ENCODE results near the gene HIGD1C.
"Not testable (repeated sequence)": the region's sequence is repeated elsewhere in the genome, so short reads cannot be mapped to it uniquely, and the experiment has no call there.

The HIGD1C gene

GRCh38 chr12:50934371-50934851 lies 17.9 kb upstream of the HIGD1C start:
- peak; percentile 19 to 24 for DNase-seq

- peak; percentile 37 to 42 for DNase-seq
Measured at GRCh38 chr12:50934981-50935807, 17.1 kb upstream of the HIGD1C start.

- DNase-seq, result no peak
Measured at GRCh38 chr12:50936821-50937530, 15.4 kb upstream of the HIGD1C start.

DNA sequence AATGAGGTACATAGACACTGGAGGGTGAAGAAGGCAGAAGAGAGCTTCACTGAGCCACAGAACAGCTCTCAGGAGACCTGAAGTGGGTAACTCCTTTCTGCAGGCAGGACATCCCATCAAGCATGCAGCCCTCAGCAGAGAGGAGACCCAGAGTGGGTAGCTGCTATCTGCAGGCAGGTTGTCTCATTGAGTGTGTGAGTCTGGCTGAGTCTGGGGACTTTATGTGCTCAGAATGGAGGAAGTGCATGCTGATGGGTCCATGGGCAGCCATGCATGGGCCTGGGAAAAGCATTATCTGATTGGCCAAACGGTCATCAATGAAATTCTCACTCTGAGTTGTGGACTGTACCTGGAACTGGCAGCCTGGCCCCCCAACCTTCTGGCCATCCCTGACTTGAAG lies 14.7 kb upstream of the HIGD1C start:
- DNase-seq, result no peak

DNA sequence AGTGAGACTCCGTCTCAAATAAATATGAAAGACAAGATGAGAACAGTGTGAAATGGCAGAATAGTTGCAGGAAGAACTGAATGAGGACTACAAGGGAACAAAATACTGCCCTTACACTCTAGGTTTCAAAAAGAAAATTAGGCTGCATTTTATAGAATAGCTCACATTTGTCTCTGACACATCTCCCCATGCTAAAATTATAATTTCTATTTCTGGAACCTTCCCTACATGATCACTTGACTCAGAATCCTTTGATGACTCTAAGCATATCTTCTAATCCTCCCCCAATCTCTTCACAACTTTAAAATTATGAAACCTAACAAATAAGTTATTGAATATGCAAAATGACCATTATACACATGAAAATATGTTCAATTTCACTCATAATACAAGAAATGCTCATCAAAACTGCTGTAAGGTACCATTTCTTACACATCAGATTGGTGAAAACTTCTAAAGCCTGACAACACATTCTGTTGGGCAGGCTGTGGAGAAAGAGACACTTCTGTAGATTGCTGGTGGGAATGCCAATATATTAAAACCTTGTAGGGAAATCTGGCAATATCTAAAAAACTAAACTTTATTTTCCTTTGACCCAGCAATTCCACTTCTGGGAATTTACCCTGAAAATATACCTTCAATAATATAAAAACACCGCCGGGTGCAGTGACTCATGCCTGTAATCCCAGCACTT lies 4.3 kb upstream of the HIGD1C start:
- DNase-seq, result no peak

DNA sequence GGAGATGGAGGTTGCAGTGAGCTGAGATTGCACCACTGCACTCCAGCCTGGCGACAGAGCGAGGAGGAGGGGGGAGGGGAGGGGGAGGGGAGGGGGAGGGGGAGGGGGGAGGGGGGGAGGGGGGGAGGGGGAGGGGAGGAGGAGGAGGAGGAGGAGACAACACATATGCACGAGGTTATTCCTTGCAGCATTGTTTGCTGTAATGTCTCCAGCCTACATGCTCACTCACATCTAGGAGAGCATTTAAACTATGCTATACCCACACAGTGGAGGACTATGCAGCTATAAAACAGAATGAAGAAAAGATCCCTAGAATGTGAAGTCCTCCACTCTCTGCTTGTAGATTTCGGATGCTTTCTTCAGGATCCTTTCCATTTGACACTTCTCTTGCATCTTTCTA lies 3.5 kb upstream of the HIGD1C start:
- DNase-seq, result no peak

DNA sequence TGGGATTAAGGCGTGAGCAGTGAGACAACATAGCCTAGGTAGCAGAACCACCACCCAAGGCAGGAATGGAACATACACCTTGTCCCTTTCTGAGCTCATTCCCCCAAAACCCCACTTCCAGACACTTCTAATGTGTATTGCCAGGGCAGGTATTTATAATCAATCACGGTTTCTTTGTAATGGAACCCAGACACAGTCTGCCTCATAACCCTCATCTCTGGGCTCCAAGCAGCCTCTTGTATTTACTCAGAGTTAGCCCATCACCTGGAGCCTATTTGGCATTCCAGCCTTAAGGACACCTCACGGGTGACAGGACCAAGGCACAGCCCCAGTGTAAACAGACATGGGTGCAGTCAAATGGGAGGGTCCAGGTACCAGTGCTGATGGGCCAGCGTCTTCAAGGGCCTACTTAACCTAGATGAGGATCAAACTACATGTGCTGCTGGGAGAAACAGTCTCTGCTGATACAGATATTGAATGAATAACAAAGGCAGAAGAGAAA lies 2.5 kb upstream of the HIGD1C start:
- no peak for DNase-seq

DNA sequence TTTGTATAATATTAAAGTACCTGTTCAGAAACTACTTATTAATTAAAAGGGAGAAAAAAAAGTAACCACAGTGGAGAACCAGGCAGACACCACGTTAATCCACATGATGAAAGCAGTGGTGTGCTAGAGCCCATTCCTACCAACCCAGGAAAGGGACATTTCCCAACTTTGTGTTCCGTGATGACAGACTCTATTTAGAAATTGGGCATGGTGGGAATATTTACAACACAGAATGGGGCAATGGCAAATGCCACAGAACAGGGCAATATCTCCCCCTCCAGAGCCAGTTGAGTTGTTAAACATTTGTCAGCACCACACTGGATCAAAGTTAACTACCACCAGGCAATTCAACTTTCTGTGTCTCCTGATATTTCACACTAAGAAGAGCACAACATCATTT lies 1.2 kb upstream of the HIGD1C start:
- no peak for DNase-seq

DNA sequence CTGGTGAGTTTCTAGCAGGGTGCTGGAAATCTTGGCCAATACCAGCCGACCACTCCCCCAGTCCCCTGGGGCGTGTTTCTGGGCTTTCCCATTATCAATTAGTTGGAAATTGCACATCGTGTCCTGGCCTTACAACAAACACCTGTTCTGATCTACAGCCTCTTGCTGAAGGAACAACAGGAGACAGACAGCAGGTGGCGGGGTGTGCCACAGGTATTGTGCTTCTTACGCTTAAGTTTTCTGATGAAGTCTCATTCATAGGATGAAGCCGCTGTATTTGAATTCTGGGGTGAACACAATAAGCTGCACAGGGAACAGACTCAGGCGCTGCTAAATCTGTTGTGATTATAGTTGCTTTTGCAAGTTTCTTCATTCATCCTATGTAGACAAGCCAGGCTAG lies 703 bp downstream of the HIGD1C start:
- no peak for DNase-seq

DNA sequence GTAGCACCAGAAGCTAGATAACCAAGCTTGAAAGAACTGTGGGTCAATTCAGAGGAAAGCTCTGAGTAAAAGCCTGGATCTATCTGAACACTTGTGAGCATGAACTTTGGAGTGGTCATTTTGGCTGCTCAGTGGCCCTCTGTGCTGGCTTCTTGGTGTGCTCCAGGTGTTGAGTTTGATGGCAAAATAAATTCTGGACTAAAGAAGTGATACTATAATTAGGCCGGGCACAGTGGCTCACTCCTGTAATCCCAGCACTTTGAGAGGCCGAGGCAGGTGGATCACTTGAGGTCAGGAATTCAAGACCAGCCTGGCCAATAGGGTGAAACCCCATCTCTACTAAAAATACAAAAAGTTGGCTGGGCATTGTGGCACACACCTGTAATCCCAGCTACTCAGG lies 2.4 kb downstream of the HIGD1C start:
- DNase-seq, result not testable (repeated sequence)

- no peak for DNase-seq
Measured at GRCh38 chr12:50955288-50955687, 2.9 kb downstream of the HIGD1C start.

DNA sequence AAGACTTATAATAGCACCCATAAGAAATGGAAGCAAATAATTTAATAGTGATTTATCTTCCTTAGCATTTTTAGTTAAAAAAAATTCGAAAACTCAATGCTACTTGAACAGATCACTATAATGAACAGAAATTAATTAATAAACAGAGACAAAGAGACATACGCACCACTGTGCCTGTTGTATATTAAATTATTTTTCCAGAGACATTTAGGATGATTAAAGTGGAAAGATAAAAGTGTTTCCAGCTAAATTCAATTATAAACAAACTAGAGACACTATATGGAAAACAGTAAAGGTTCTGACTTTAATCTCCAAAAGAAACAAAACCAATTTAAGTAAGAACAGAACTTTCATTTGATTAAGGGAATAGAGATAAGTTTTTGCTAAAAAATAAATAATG lies 3.4 kb downstream of the HIGD1C start:
- DNase-seq, result no peak

GRCh38 chr12:50960130-50960529 lies 7.8 kb downstream of the HIGD1C start:
- DNase-seq, result no peak

GRCh38 chr12:50961708-50962107 lies 9.4 kb downstream of the HIGD1C start:
- DNase-seq, result no peak

GRCh38 chr12:50964432-50964831 lies 12.1 kb downstream of the HIGD1C start:
- DNase-seq, result no peak

GRCh38 chr12:50971946-50972345 lies 19.6 kb downstream of the HIGD1C start:
- no peak for DNase-seq

- DNase-seq, result no peak
Measured at GRCh38 chr12:50979369-50980052, 27.2 kb downstream of the HIGD1C start.

GRCh38 chr12:50980545-50980944 lies 28.2 kb downstream of the HIGD1C start:
- DNase-seq, result no peak

GRCh38 chr12:50981319-50982239 lies 29.2 kb downstream of the HIGD1C start:
- no peak for DNase-seq

DNA sequence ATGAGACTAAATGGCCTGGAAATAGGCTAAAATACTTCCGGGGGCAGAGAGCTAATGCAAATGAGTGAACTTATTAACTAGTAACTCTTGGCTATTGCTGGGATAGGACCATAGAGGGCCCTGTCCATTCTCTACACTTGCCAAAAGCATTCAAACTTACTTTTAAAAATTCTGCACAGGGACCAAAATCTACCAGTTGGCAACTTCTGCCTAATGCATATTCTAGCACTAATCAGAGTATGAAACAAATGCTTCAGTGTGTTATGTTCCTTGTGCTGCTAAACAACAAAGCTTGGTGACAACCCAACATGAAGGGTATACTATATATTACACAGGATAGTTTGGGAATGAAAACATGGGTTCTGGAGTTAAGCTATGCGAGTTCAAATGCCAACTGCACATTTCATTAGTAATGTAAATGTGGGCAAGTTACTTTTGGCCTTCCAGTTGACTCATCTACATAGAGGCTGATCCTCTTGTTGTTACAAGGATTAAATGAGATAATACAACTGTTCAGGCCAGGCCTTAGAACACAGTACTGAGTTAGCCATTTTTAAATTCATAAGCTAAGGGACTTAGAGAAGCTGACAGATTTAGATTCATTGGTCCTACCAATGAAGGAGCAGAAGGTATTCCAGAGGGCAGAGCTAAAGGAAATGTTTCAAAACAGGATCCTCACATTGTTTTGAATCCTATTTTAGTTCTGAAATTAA lies 32.4 kb downstream of the HIGD1C start:
- DNase-seq, result no peak

- no peak for DNase-seq
Measured at GRCh38 chr12:50985322-50985721, 33.0 kb downstream of the HIGD1C start.
